Smooth muscle cell (in vitro differentiated cells): ENCODE results near the gene RNASE12. TPM values are rescaled to one million over a fixed set of nuclear protein-coding genes. Genes with fewer than 3 reads are reported as not detected.
A peak's percentile ranks its signal among the peaks of the same experiment; 100 is the strongest.

Source experiments
- DNase-seq: peaks from one replicate; lab custom pipeline; 2025; ENCODE audit not compliant: unreplicated experiment; lab: John Stamatoyannopoulos, UW
- H2AFZ ChIP-seq: fragments of 200-600 bp; sonication (generic); 2 replicates; pipeline ENCODE4 v1.6.0; 2016; ENCODE audit warnings: antibody characterized with exemption, low read depth, mild to moderate bottlenecking
- H3F3A ChIP-seq: fragments of 200-600 bp; sonication (generic); 2 replicates; pipeline ENCODE4 v1.6.0; 2017; ENCODE audit warnings: antibody characterized with exemption, low read depth
- H3K27ac ChIP-seq: fragments of 200-600 bp; sonication (generic); 2 replicates; pipeline ENCODE4 v1.5.1; 2016; ENCODE audit warnings: low read depth, mild to moderate bottlenecking
- H3K27me3 ChIP-seq: fragments of 200-600 bp; sonication (generic); 2 replicates; pipeline ENCODE4 v1.6.1; 2016; ENCODE audit warnings: low read depth, mild to moderate bottlenecking
- H3K36me3 ChIP-seq: fragments of 200-600 bp; sonication (generic); 2 replicates; pipeline ENCODE4 v1.5.1; 2016; ENCODE audit warnings: low read depth
- H3K4me1 ChIP-seq: fragments of 200-600 bp; sonication (generic); 2 replicates; pipeline ENCODE4 v1.5.1; 2016; ENCODE audit warnings: low read depth
- H3K4me2 ChIP-seq: fragments of 200-600 bp; sonication (generic); 2 replicates; pipeline ENCODE4 v1.6.0; 2016; ENCODE audit warnings: mild to moderate bottlenecking
- H3K4me3 ChIP-seq: fragments of 200-600 bp; sonication (generic); 2 replicates; pipeline ENCODE4 v1.5.1; 2016; ENCODE audit warnings: mild to moderate bottlenecking
- H3K79me2 ChIP-seq: fragments of 200-600 bp; sonication (generic); 2 replicates; pipeline ENCODE4 v1.6.0; 2016; ENCODE audit warnings: low read depth, mild to moderate bottlenecking
- H3K9ac ChIP-seq: fragments of 200-600 bp; sonication (generic); 2 replicates; pipeline ENCODE4 v1.6.0; 2016; ENCODE audit warnings: low read depth
- H3K9me3 ChIP-seq: fragments of 200-600 bp; sonication (generic); replicated peaks from 2 replicates; pipeline ENCODE4 v1.5.1; 2016; ENCODE audit warnings: low read depth
- H4K20me1 ChIP-seq: fragments of 200-600 bp; sonication (generic); 2 replicates; pipeline ENCODE4 v1.6.0; 2016; ENCODE audit warnings: low read depth
- WGBS: methylation state at CpG from one replicate; pipeline ENCODE4 v1.1.7; 2016; ENCODE audit warnings: low lambda C conversion rate; 5-methylcytosine and 5-hydroxymethylcytosine counted together
- polyA plus RNA-seq: library from polyadenylated mRNA; unstranded; fragments of >200 nt; fragmentation: Nextera tagmentation; extraction: Ambion mirVana; gene quantifications from 2 replicates; pipeline ENCODE4 v1.2.1, GENCODE V29; 2016
- total RNA-seq: library from RNA; depleted of rRNA; stranded (reverse); fragments of >200 nt; gene quantifications from 2 replicates; pipeline ENCODE4 v1.2.3, GENCODE V29; 2014
- TF ChIP-seq, protein P1 (sequence below): fragments of 200-600 bp; sonication (generic); IDR thresholded peaks from 2 replicates; pipeline ENCODE4 v1.5.1; 2017; ENCODE audit warnings: borderline replicate concordance, mild to moderate bottlenecking, antibody characterized with exemption; ENCODE audit not compliant: insufficient read depth, poor library complexity, severe bottlenecking

RNASE12 gene
- total and polyA plus RNA-seq, 2 experiments from 2014 or later, result not detected

DNA sequence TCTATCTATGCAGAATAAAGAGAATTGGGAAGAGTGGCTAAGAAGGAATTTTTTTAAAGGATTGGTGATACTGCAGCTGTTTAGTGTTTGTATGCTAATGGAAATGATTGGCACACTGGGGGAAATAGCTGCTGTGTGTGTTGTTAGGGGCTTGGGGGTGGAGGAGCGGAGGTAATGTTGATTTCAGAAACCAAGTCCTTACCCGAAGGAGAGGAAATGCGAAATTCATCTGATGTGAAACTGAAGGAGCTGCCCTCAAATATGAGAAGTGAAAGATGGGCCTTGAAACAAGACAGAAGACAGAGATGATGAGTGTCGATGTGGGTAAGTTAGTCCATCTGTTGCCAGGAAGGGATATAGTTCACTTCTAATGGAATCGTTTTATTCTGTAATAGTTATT lies 21.2 kb upstream of the RNASE12 start:
- H3K4me2 ChIP-seq, result no peak overlapping the region
- peaks cover 7% of the 10 kb centered on the region for H3K4me1 ChIP-seq
- H2AFZ ChIP-seq, result no peak overlapping the region
- H4K20me1 ChIP-seq, result no peaks in the 10 kb centered on the region
- H3K79me2 ChIP-seq, result no peaks in the 10 kb centered on the region
- WGBS, result 85% methylated on average over 5 of the region's 5 CpGs
- DNase-seq, result no peak
- H3K9me3 ChIP-seq, result no peaks in the 10 kb centered on the region
- H3K36me3 ChIP-seq, result no peaks in the 10 kb centered on the region
- no peak overlapping the region for H3K4me3 ChIP-seq
- H3K27ac ChIP-seq, result no peak overlapping the region
- H3K9ac ChIP-seq, result no peak overlapping the region
- H3F3A ChIP-seq, result peaks cover 14% of the 10 kb centered on the region
- H3K27me3 ChIP-seq, result no peaks in the 10 kb centered on the region
- TF ChIP-seq, protein P1, sequence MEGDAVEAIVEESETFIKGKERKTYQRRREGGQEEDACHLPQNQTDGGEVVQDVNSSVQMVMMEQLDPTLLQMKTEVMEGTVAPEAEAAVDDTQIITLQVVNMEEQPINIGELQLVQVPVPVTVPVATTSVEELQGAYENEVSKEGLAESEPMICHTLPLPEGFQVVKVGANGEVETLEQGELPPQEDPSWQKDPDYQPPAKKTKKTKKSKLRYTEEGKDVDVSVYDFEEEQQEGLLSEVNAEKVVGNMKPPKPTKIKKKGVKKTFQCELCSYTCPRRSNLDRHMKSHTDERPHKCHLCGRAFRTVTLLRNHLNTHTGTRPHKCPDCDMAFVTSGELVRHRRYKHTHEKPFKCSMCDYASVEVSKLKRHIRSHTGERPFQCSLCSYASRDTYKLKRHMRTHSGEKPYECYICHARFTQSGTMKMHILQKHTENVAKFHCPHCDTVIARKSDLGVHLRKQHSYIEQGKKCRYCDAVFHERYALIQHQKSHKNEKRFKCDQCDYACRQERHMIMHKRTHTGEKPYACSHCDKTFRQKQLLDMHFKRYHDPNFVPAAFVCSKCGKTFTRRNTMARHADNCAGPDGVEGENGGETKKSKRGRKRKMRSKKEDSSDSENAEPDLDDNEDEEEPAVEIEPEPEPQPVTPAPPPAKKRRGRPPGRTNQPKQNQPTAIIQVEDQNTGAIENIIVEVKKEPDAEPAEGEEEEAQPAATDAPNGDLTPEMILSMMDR, result no peak

DNA sequence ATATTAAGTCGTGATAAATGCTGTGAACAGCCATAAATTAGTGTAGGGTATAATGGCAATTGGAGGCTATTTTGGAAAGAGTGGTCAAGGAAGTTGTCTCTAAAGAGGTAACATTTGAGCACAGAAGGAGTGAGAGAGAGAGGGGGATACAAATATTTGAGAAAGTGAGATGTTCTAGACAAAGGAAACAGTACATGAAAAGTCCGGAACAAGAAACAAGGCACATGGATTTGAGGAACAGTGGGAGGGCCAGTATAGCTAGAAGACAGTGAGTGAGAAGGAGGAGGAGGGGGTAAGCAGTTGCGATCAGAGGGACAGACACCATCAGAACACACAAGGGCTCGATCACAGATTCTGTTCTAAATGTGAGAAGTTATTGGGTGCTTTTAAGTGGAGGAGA lies 20.1 kb upstream of the RNASE12 start:
- no peak overlapping the region for H3K4me2 ChIP-seq
- H3F3A ChIP-seq, result peaks cover 14% of the 10 kb centered on the region
- no peaks in the 10 kb centered on the region for H3K36me3 ChIP-seq
- no peaks in the 10 kb centered on the region for H3K27me3 ChIP-seq
- H3K27ac ChIP-seq, result no peak overlapping the region
- no peaks in the 10 kb centered on the region for H3K9me3 ChIP-seq
- no peak overlapping the region for H3K9ac ChIP-seq
- no peak overlapping the region for H3K4me3 ChIP-seq
- H3K79me2 ChIP-seq, result no peaks in the 10 kb centered on the region
- no peaks in the 10 kb centered on the region for H4K20me1 ChIP-seq
- H2AFZ ChIP-seq, result no peak overlapping the region
- H3K4me1 ChIP-seq, result peaks cover 7% of the 10 kb centered on the region
- 75% methylated on average over 4 of the region's 4 CpGs for WGBS
- TF ChIP-seq, protein P1, result no peak
- no peak for DNase-seq

DNA sequence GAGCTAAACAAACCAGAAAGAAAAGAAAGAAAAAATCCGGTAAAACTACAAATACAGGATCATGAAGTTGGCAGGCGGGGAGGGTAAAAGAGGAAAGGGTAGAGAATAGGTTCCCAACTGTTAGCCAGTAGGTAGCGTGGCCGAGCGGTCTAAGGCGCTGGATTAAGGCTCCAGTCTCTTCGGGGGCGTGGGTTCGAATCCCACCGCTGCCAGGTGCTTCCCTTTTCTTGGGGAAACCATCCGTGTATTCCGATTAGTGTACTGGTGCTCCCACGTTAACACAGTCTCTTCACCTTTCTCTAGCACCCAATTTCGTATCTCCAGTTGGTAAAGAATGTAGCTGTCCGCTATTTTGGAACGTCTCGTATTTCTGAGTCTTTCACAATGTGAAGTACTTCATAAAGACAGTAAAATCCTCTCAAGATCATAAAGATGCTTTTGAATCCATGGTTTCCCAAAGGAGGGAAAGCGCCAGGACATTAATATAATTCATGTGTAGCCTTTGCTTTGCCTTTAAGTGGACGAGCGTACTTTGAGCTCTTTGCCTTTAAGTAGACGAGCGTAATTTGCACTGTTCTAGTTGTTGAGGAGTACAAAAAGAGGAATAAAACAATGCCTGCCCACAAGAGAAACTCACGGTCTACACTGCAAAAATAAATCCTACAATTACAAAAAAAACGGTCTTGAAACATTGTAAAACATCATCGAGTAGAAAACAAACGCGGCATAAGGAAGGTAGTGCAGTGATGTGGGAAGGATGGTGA lies 19.0 kb upstream of the RNASE12 start:
- peak overlapping the region; percentile 87 for H3K4me2 ChIP-seq
- H3K4me3 ChIP-seq, result peak overlapping the region; percentile 86
- H3K4me1 ChIP-seq, result peaks cover 7% of the 10 kb centered on the region
- peak overlapping the region; percentile 93 for H2AFZ ChIP-seq
- DNase-seq, result peak; percentile 50
- 12% methylated on average over 27 of the region's 27 CpGs for WGBS
- H3K27ac ChIP-seq, result no peak overlapping the region
- H3K27me3 ChIP-seq, result no peaks in the 10 kb centered on the region
- H3K79me2 ChIP-seq, result no peaks in the 10 kb centered on the region
- peak overlapping the region; percentile 24 for H3K9ac ChIP-seq
- H3K36me3 ChIP-seq, result no peaks in the 10 kb centered on the region
- H4K20me1 ChIP-seq, result no peaks in the 10 kb centered on the region
- TF ChIP-seq, protein P1, result no peak
- no peaks in the 10 kb centered on the region for H3K9me3 ChIP-seq
- H3F3A ChIP-seq, result peaks cover 14% of the 10 kb centered on the region
